ENCODE data around the gene ZFPM1.

- no peak for TF ChIP-seq SMC3 (IDR thresholded peaks at IDR 0.05; ENCODE audit: low read depth, low read length)
- TF ChIP-seq CTCF (IDR thresholded peaks at IDR 0.05), result no peak
- TF ChIP-seq MAX (IDR thresholded peaks at IDR 0.05; ENCODE audit: low read depth), result no peak
- no peak for TF ChIP-seq EP300 (IDR thresholded peaks at IDR 0.05; ENCODE audit: borderline replicate concordance in 1 of 2, low read depth in 1 of 2, low read length in 1 of 2)
- TF ChIP-seq YY1 (IDR thresholded peaks at IDR 0.05; ENCODE audit: low read depth), result no peak
- TF ChIP-seq NFIC (IDR thresholded peaks at IDR 0.05; ENCODE audit: borderline replicate concordance), result no peak
- no peak for TF ChIP-seq EZH2phosphoT487 (IDR thresholded peaks at IDR 0.05; ENCODE audit: borderline replicate concordance, low read depth)
These were observed 75.8 kb downstream of the ZFPM1 start for GRCh38 chr16:88528902-88529318.

Data from SK-N-SH (cell line).